DOHH2 (cell line): Measurements from ENCODE around the gene PPFIA1.

Experiments used
- H3F3A ChIP-seq: fragments of 200-600 bp; sonication (generic), shearing (Covaris generic); 2 replicates; pipeline ENCODE4 v1.6.0; 2016; ENCODE audit warnings: antibody characterized with exemption, mild to moderate bottlenecking; ENCODE audit not compliant: control insufficient read depth, insufficient read depth
- H3K27ac ChIP-seq: fragments of 200-600 bp; sonication (generic); 2 replicates; pipeline ENCODE4 v1.5.1; 2014; ENCODE audit warnings: low read depth, mild to moderate bottlenecking, low read length, moderate library complexity
- H3K27me3 ChIP-seq: fragments of 200-600 bp; sonication (generic); 2 replicates; pipeline ENCODE4 v1.6.1; 2014; ENCODE audit warnings: mild to moderate bottlenecking, low read length, mixed read lengths; ENCODE audit not compliant: control insufficient read depth
- H3K36me3 ChIP-seq: fragments of 200-600 bp; sonication (generic); 2 replicates; pipeline ENCODE4 v1.6.1; 2014; ENCODE audit warnings: mild to moderate bottlenecking, low read length, moderate library complexity, mixed read lengths; ENCODE audit not compliant: control insufficient read depth
- H3K4me1 ChIP-seq: fragments of 200-600 bp; sonication (generic); 2 replicates; pipeline ENCODE4 v1.6.1; 2014; ENCODE audit warnings: mild to moderate bottlenecking, low read length, mixed read lengths; ENCODE audit not compliant: control insufficient read depth
- H3K4me2 ChIP-seq: fragments of 200-600 bp; sonication (generic); 2 replicates; pipeline ENCODE4 v1.6.0; 2014; ENCODE audit warnings: mild to moderate bottlenecking, low read length, moderate library complexity
- H3K4me3 ChIP-seq: fragments of 200-600 bp; sonication (generic); 2 replicates; pipeline ENCODE4 v1.5.1; 2014; ENCODE audit warnings: mild to moderate bottlenecking, low read length, mixed read lengths
- H3K79me2 ChIP-seq: fragments of 200-600 bp; sonication (generic); 2 replicates; pipeline ENCODE4 v1.6.1; 2014; ENCODE audit warnings: mild to moderate bottlenecking, low read length, mixed read lengths; ENCODE audit not compliant: control insufficient read depth
- H3K9me2 ChIP-seq: fragments of 200-600 bp; sonication (generic); replicated peaks from 2 replicates; pipeline ENCODE4 v1.6.1; 2014; ENCODE audit warnings: mild to moderate bottlenecking, low read length, mixed read lengths; ENCODE audit not compliant: control insufficient read depth
- H3K9me3 ChIP-seq: fragments of 200-600 bp; sonication (generic); 2 replicates; pipeline ENCODE4 v1.6.1; 2014; ENCODE audit warnings: antibody characterized with exemption, low read length, mixed read lengths; ENCODE audit not compliant: control insufficient read depth, insufficient read depth
- H4K20me1 ChIP-seq: fragments of 200-600 bp; sonication (generic); 2 replicates; pipeline ENCODE4 v1.6.0; 2014; ENCODE audit warnings: low read depth, mild to moderate bottlenecking, antibody characterized with exemption, low read length, moderate library complexity; ENCODE audit not compliant: control insufficient read depth, insufficient read depth
- CTCF ChIP-seq: fragments of 200-600 bp; sonication (generic); IDR thresholded peaks from one replicate; pipeline ENCODE4 v1.5.1; 2014; ENCODE audit warnings: antibody characterized with exemption, mild to moderate bottlenecking, low read depth, low read length; ENCODE audit not compliant: poor library complexity, severe bottlenecking
- EZH2phosphoT487 ChIP-seq: fragments of 200-600 bp; sonication (generic); IDR thresholded peaks from 2 replicates; pipeline ENCODE4 v1.6.1; 2017; ENCODE audit warnings: borderline replicate concordance, mild to moderate bottlenecking, antibody characterized with exemption, low read length, moderate library complexity, mixed read lengths

The PPFIA1 gene

DNA sequence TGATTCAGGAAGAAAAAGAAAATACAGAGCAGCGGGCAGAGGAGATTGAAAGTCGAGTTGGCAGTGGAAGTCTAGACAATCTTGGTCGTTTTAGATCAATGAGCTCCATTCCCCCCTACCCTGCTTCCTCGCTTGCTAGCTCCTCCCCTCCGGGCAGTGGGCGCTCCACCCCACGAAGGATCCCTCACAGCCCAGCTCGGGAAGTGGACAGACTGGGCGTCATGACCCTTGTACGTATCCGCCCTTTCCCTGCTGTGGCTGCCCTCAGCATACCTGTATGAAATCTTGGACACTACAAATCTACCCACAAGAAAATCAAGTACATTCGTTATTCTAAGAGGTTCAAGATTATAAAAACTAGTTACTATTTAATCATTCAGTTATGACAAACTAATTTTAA is 77.7 kb downstream of the PPFIA1 start:
- Histone ChIP-seq H3K79me2 (no peaks in the 10 kb centered on the region), H3K36me3 (peaks cover 37% of the 10 kb centered on the region), H3K9me2 (no peaks in the 10 kb centered on the region), H3K9me3 (no peaks in the 10 kb centered on the region), H3K27ac (no peak overlapping the region), H3K4me2 (no peak overlapping the region), H3K4me3 (no peak overlapping the region), H4K20me1 (no peaks in the 10 kb centered on the region), H3K4me1 (no peaks in the 10 kb centered on the region), H3F3A (no peaks in the 10 kb centered on the region), H3K27me3 (no peaks in the 10 kb centered on the region)
- TF ChIP-seq CTCF, result no peak
- TF ChIP-seq EZH2phosphoT487, result no peak

- no peaks in the 10 kb centered on the region for H3K4me1 ChIP-seq
- no peak overlapping the region for H3K4me2 ChIP-seq
- H4K20me1 ChIP-seq, result no peaks in the 10 kb centered on the region
- no peaks in the 10 kb centered on the region for H3K79me2 ChIP-seq
- no peaks in the 10 kb centered on the region for H3K9me2 ChIP-seq
- no peaks in the 10 kb centered on the region for H3F3A ChIP-seq
- peaks cover 38% of the 10 kb centered on the region for H3K36me3 ChIP-seq
- no peak overlapping the region for H3K27ac ChIP-seq
- TF ChIP-seq CTCF (no peak), EZH2phosphoT487 (no peak)
- H3K4me3 ChIP-seq, result no peak overlapping the region
- no peaks in the 10 kb centered on the region for H3K9me3 ChIP-seq
- H3K27me3 ChIP-seq, result no peaks in the 10 kb centered on the region
Observed at GRCh38 chr11:70348608-70349007, 78.1 kb downstream of the PPFIA1 start.

DNA sequence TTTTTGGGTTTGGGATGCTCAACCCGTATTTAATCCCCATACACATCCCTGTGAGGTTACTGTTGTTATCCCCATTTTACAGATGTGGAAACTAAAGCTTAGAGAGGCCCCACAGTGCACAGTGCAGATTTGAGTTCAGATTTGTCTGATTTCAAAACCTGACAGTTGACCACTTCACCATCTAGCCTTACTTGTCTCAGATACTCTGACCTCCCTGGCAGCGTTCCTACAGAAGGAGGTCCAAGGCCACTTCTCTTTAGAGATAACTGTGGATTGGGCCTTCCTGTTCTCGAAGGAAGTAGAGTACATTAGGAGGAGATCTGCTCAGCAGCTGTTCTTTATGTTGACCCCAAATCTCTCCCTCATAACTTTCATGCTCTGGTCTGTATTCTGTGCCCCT is 81.2 kb downstream of the PPFIA1 start:
- Histone ChIP-seq H3K9me3 (no peaks in the 10 kb centered on the region), H3K4me3 (no peak overlapping the region), H3K27ac (no peak overlapping the region), H3K79me2 (no peaks in the 10 kb centered on the region), H3K4me1 (no peaks in the 10 kb centered on the region), H3F3A (no peaks in the 10 kb centered on the region), H3K36me3 (peaks cover 50% of the 10 kb centered on the region), H3K9me2 (no peaks in the 10 kb centered on the region), H3K4me2 (no peak overlapping the region), H4K20me1 (no peaks in the 10 kb centered on the region), H3K27me3 (no peaks in the 10 kb centered on the region)
- TF ChIP-seq EZH2phosphoT487 (no peak), CTCF (no peak)

- Histone ChIP-seq H3K9me3 (no peaks in the 10 kb centered on the region), H3K27ac (no peak overlapping the region), H3K79me2 (no peaks in the 10 kb centered on the region), H3K4me1 (no peaks in the 10 kb centered on the region), H3K36me3 (peaks cover 54% of the 10 kb centered on the region), H4K20me1 (no peaks in the 10 kb centered on the region), H3K4me2 (no peak overlapping the region), H3K27me3 (no peaks in the 10 kb centered on the region), H3K4me3 (no peak overlapping the region), H3K9me2 (no peaks in the 10 kb centered on the region), H3F3A (no peaks in the 10 kb centered on the region)
- TF ChIP-seq EZH2phosphoT487, result no peak
- TF ChIP-seq CTCF, result no peak
Observed at GRCh38 chr11:70352100-70352499, 81.6 kb downstream of the PPFIA1 start.
